GM23338 (cell line): Measurements from ENCODE around the gene RRH.

ENCODE experiments used
- CTCF ChIP-seq, 2 experiments: fragments of 200-600 bp in 1 of 2; sonication (generic) in 1 of 2; conservative IDR thresholded peaks; 2 replicates each; pipeline versions ENCODE4 v1.5.1 to v1.6.1; 2016 to 2017; ENCODE audit warnings: antibody characterized with exemption in 2 of 2, low read depth in 2 of 2, mild to moderate bottlenecking in 2 of 2, moderate library complexity in 1 of 2
- ETS1 ChIP-seq: IDR thresholded peaks from 2 replicates; pipeline ENCODE4 v1.6.1; 2016; ENCODE audit warnings: antibody characterized with exemption

- TF ChIP-seq CTCF (conservative IDR thresholded peaks at IDR 0.05; ENCODE audit: low read depth in 2 of 2) (peak in 1 of 2 experiments; percentile 30; a peak in 1 of 4 replicates), ETS1 (no peak)
These were observed 46.2 kb downstream of the RRH start for GRCh38 chr4:109873791-109874514.
